Measurements from ENCODE around the gene LARP1.

GRCh38 chr5:154860123-154860522 is 104.9 kb downstream of the LARP1 start:
- TF ChIP-seq EZH2phosphoT487 (IDR thresholded peaks at IDR 0.05; ENCODE audit: borderline replicate concordance) (no peak), CTCF (conservative IDR thresholded peaks at IDR 0.05; ENCODE audit: low read length) (no peak)
